Heart left ventricle (tissue), 16 donors: ENCODE measurements around the gene FOXN4. TPM values are rescaled to one million over a fixed set of nuclear protein-coding genes. Genes with fewer than 3 reads are reported as not detected.
"Not testable (repeated sequence)": the region's sequence is repeated elsewhere in the genome, so short reads cannot be mapped to it uniquely, and the experiment has no call there.

Experiments
- ATAC-seq, 4 donors: fragments of 200-7000 bp; cut with Tn5 transposase; one replicate each; pipeline ENCODE4 v1.9.1; 2020 to 2022; ENCODE audit warnings: moderate library complexity in 4 of 4, mild to moderate bottlenecking in 3 of 4, moderate number of reproducible peaks in 1 of 4
- DNase-seq, 5 donors: peaks; one replicate each; pipeline ENCODE4 v3.0.0-alpha.2; 2020
- H3K27ac ChIP-seq, 12 donors: fragments of 200-600 bp; sonication (generic) in 4 of 12; one replicate each; pipeline versions ENCODE4 v1.5.0 to v1.8.0; 2016 to 2022; ENCODE audit warnings: mild to moderate bottlenecking in 2 of 12
- H3K27me3 ChIP-seq, 9 donors: fragments of 200-600 bp; sonication (generic) in 2 of 9; one replicate each; pipeline versions ENCODE4 v1.5.1 to v1.8.0; 2016 to 2022; ENCODE audit warnings: mild to moderate bottlenecking in 3 of 9
- H3K36me3 ChIP-seq, 9 donors: fragments of 200-600 bp; sonication (generic) in 2 of 9; one replicate each; pipeline versions ENCODE4 v1.5.0 to v1.8.0; 2018 to 2022; ENCODE audit warnings: mild to moderate bottlenecking in 2 of 9
- H3K4me1 ChIP-seq, 12 donors: fragments of 200-600 bp; sonication (generic) in 4 of 12; one replicate each; pipeline versions ENCODE4 v1.5.0 to v1.8.0; 2016 to 2022; ENCODE audit warnings: mild to moderate bottlenecking in 3 of 12
- H3K4me3 ChIP-seq, 12 donors: fragments of 200-600 bp; sonication (generic) in 4 of 12; one replicate each; pipeline versions ENCODE4 v1.5.0 to v1.8.0; 2017 to 2022; ENCODE audit warnings: mild to moderate bottlenecking in 9 of 12, moderate library complexity in 4 of 12
- H3K9me3 ChIP-seq, 12 donors: fragments of 200-600 bp; sonication (generic) in 4 of 12; one replicate each; pipeline versions ENCODE4 v1.5.0 to v1.8.0; 2016 to 2022; ENCODE audit warnings: mild to moderate bottlenecking in 1 of 12
- POLR2A ChIP-seq, 2 donors: fragments of 450-650 bp; IDR thresholded peaks; one replicate each; pipeline ENCODE4 v1.6.1; 2017; ENCODE audit warnings: antibody characterized with exemption in 2 of 2, mild to moderate bottlenecking in 2 of 2, moderate library complexity in 2 of 2
- WGBS, 4 donors: extraction: QIAGEN DNeasy Blood & Tissue Kit in 2 of 4; methylation state at CpG; one replicate each; pipeline versions ENCODE4 v1.1.5 to v1.1.7; 2013 to 2018; 5-methylcytosine and 5-hydroxymethylcytosine counted together
- intact Hi-C, 10 donors: fragments of 100-400 bp; cut with DNase I; formaldehyde crosslinking; loops; one replicate each; pipeline versions ENCODE4 v1.11.1 to v1.14.2; 2022
- polyA plus RNA-seq, 2 donors: library from polyadenylated mRNA; stranded (reverse); fragments of 200-250 nt; gene quantifications; one replicate each; pipeline ENCODE4 v1.2.3, GENCODE V29; 2013
- total RNA-seq, 9 donors: library from RNA; depleted of rRNA in 2 of 9; stranded (reverse); fragments of >200 nt in 2 of 9; fragmentation: NEBNext Ultra II Directional in 3 of 9; extraction: Animal tissue kit (Norgen Biotek cat#: 25700) in 3 of 9; gene quantifications; one replicate each; pipeline versions ENCODE4 v1.1.0 to v1.2.4, GENCODE V29; 2016 to 2023
- TF ChIP-seq, protein P1 (sequence below), 12 donors: fragments of 200-600 bp; sonication (generic) in 4 of 12; IDR thresholded peaks; one replicate each; pipeline versions ENCODE4 v1.5.0 to v1.8.0; 2018 to 2022; ENCODE audit warnings: antibody characterized with exemption in 12 of 12, mild to moderate bottlenecking in 5 of 12
- donor health status: ischemic (EF 13 %, LVEDD 7.1; RV severe dilation, severe dysfunction).
- donor health status: healthy with polysubstance abuse.
- donor health status: DM: no; HTN: yes; CAD: no.
- donor health status: DM: no; HTN: no; CAD: no.
- donor health status: ischemic (EF 25% LVEDD 6.9; RV normal size, moderate dysfunction).
- donor health status: ischemic (EF 25% LVEDD 5.7; RV mildly dilated, moderate dysfunction).
- donor health status: healthy.
- donor health status: DM: yes; HTN: yes; CAD: no.
- donor health status: ischemic (EF 35%, LVEDD 5.7; RV mildly dilated, moderate dysfunction).
- donor health status: nonischemic (EF 11% LVEDD 7.7; RV severe dilation, severe dysfunction).
- donor health status: DM: yes; HTN: yes; CAD: no.
- donor health status: PGD.
- donor health status: ischemic (EF 29% LVEDD 5.4; RV normal size, mild dysfunction).
- donor health status: nonischemic (EF 23%, LVEDD 6.1; RV moderate dilation, normal function).

The FOXN4 gene
- total and polyA plus RNA-seq, 11 donors: not detected

- Histone ChIP-seq H3K4me3 (no peak overlapping the region), H3K36me3 (no peaks in the 10 kb centered on the region), H3K27ac (no peak overlapping the region), H3K27me3 (peaks cover 0 to under 1% (median 0%) of the 10 kb centered on the region in 9 donors), H3K4me1 (no peaks in the 10 kb centered on the region), H3K9me3 (no peaks in the 10 kb centered on the region)
- TF ChIP-seq, protein P1, sequence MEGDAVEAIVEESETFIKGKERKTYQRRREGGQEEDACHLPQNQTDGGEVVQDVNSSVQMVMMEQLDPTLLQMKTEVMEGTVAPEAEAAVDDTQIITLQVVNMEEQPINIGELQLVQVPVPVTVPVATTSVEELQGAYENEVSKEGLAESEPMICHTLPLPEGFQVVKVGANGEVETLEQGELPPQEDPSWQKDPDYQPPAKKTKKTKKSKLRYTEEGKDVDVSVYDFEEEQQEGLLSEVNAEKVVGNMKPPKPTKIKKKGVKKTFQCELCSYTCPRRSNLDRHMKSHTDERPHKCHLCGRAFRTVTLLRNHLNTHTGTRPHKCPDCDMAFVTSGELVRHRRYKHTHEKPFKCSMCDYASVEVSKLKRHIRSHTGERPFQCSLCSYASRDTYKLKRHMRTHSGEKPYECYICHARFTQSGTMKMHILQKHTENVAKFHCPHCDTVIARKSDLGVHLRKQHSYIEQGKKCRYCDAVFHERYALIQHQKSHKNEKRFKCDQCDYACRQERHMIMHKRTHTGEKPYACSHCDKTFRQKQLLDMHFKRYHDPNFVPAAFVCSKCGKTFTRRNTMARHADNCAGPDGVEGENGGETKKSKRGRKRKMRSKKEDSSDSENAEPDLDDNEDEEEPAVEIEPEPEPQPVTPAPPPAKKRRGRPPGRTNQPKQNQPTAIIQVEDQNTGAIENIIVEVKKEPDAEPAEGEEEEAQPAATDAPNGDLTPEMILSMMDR (IDR thresholded peaks at IDR 0.05): no peak
- no peak for TF ChIP-seq POLR2A (IDR thresholded peaks at IDR 0.05)
- DNase-seq (no peak), ATAC-seq (no peak)
- 85 to 89% (median 86%) methylated on average over 16 of the region's 16 CpGs for WGBS, 4 donors
- intact Hi-C loops: no loop called here
Measured at GRCh38 chr12:109330282-109331230, 21.5 kb upstream of the FOXN4 start.

GRCh38 chr12:109329686-109330085 lies 20.6 kb upstream of the FOXN4 start:
- H3K27ac ChIP-seq: no peak overlapping the region
- H3K4me3 ChIP-seq: no peak overlapping the region
- ATAC-seq: no peak
- no peaks in the 10 kb centered on the region for H3K27me3 ChIP-seq
- no peak for TF ChIP-seq POLR2A (IDR thresholded peaks at IDR 0.05)
- TF ChIP-seq, protein P1 (IDR thresholded peaks at IDR 0.05): no peak
- 60 to 77% (median 67%) methylated on average over 7 of the region's 7 CpGs for WGBS, 4 donors
- H3K9me3 ChIP-seq: no peaks in the 10 kb centered on the region
- intact Hi-C loops: no loop called here
- no peaks in the 10 kb centered on the region for H3K36me3 ChIP-seq
- DNase-seq: no peak
- H3K4me1 ChIP-seq: no peaks in the 10 kb centered on the region

DNA sequence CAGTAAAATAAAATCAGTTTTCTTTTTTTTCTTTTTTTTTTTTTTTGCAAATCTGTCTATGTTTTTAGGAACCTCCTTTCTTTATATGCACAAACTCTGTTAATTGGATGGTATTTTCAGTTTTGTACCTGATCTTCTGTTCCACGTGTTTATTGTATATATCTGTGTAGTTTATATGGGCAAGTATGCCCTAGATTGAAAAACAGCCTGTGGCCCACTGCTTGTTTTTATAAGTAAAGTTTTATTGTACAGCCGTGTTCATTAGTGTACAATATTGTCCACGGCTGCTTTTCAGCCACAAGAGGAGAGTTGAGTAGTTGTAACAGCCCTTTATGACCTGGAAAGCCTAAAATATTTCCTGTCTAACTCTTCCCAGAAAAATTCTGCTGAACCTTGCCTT lies 19.9 kb upstream of the FOXN4 start:
- Histone ChIP-seq H3K27me3 (no peaks in the 10 kb centered on the region), H3K4me1 (no peaks in the 10 kb centered on the region), H3K9me3 (no peaks in the 10 kb centered on the region), H3K27ac (no peak overlapping the region), H3K36me3 (no peaks in the 10 kb centered on the region), H3K4me3 (no peak overlapping the region)
- TF ChIP-seq, protein P1 (IDR thresholded peaks at IDR 0.05): no peak
- no peak for TF ChIP-seq POLR2A (IDR thresholded peaks at IDR 0.05)
- DNase-seq (no peak), ATAC-seq (no peak)
- WGBS, 4 donors: 83 to 89% (median 87%) methylated on average over 3 of the region's 3 CpGs
- intact Hi-C loops: no loop called here

GRCh38 chr12:109321294-109321693 lies 12.2 kb upstream of the FOXN4 start:
- H3K4me1 ChIP-seq, H3K9me3 ChIP-seq, ATAC-seq, DNase-seq, H3K27ac ChIP-seq, H3K36me3 ChIP-seq, intact Hi-C loops, H3K4me3 ChIP-seq: not testable (repeated sequence)
- H3K27me3 ChIP-seq: peaks cover 0 to 44% (median 4%) of the 10 kb centered on the region in 9 donors
- WGBS, 4 donors: 84 to 90% (median 86%) methylated on average over 8 of the region's 8 CpGs
